ENCODE measurements around the gene PSMD2. TPM values are rescaled to one million over a fixed set of nuclear protein-coding genes. Genes with fewer than 3 reads are reported as not detected.

The PSMD2 gene
- polyA plus RNA-seq, 4 donors = 104 to 149 (median 122) TPM

DNA sequence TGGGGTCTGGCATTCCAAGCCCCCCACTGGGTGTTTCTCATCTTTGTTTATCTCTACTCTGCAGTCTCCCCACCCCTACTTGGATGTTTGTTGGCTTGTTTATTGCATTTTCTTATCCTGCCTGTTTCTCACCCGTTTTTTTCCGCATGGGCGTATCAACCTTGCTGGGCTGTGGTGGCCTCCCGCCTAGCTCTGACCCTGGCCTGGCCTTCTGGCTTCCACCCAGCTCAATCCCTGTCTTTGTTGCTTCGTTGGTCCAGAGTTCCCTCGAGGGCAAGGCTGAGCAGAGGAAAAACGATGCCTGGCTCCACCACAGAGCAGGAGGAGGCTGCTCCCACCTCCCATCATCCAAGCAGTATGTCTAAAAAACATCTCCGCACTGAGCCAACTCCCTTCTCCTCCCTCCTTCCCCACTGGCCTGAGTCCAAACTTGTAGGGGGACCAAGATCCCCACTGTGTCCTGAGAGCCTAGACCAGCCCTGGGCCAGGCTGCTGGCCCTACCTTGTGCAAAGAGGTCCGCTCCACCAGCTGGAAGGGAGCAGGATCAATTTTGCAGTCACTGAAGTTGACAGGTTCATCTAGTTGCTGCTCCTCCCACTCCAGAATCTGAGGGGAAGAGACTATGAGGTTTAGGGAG lies 52.6 kb downstream of the PSMD2 start:
- Histone ChIP-seq H3K27me3 (ENCODE audit: control insufficient read depth in 3 of 3, insufficient read depth in 3 of 3, low read length in 3 of 3) (no peaks in the 10 kb centered on the region), H3K27ac (ENCODE audit: low read depth in 1 of 3, low read length in 2 of 3) (peak overlapping the region; percentile 74 to 92 (median 89)), H3K36me3 (ENCODE audit: control insufficient read depth in 3 of 3, insufficient read depth in 2 of 3, low read depth in 1 of 3, low read length in 3 of 3) (peaks cover 0 to 81% (median 0%) of the 10 kb centered on the region in 3 donors), H3K4me3 (ENCODE audit: low read depth in 1 of 3, low read length in 3 of 3) (no peak overlapping the region), H3K4me1 (ENCODE audit: control insufficient read depth in 3 of 3, insufficient read depth in 2 of 3, low read depth in 1 of 3, low read length in 2 of 3) (peaks cover 4 to 18% (median 8%) of the 10 kb centered on the region in 3 donors), H3K9me3 (ENCODE audit: control insufficient read depth in 2 of 2, insufficient read depth in 1 of 2, low read depth in 1 of 2, low read length in 1 of 2) (no peaks in the 10 kb centered on the region)
- DNase-seq = no peak
- 30 to 45% (median 36%) methylated on average over 9 of the region's 9 CpGs for WGBS, 3 donors
- no peak for FAIRE-seq

GRCh38 chr3:184352149-184352785 lies 53.2 kb downstream of the PSMD2 start:
- Histone ChIP-seq H3K9me3 (ENCODE audit: control insufficient read depth in 2 of 2, insufficient read depth in 1 of 2, low read depth in 1 of 2, low read length in 1 of 2) (no peaks in the 10 kb centered on the region), H3K36me3 (ENCODE audit: control insufficient read depth in 3 of 3, insufficient read depth in 2 of 3, low read depth in 1 of 3, low read length in 3 of 3) (peaks cover 0 to 82% (median 0%) of the 10 kb centered on the region in 3 donors), H3K4me3 (ENCODE audit: low read depth in 1 of 3, low read length in 3 of 3) (peak overlapping the region in 1 of 3 donors; percentile 28), H3K27ac (ENCODE audit: low read depth in 1 of 3, low read length in 2 of 3) (peak overlapping the region; percentile 74 to 92 (median 89)), H3K4me1 (ENCODE audit: control insufficient read depth in 3 of 3, insufficient read depth in 2 of 3, low read depth in 1 of 3, low read length in 2 of 3) (peaks cover 4 to 18% (median 8%) of the 10 kb centered on the region in 3 donors), H3K27me3 (ENCODE audit: control insufficient read depth in 3 of 3, insufficient read depth in 3 of 3, low read length in 3 of 3) (no peaks in the 10 kb centered on the region)
- DNase-seq = peak; percentile 93 to 99
- FAIRE-seq = no peak
- 25 to 61% (median 38%) methylated on average over 15 of the region's 15 CpGs for WGBS, 3 donors

DNA sequence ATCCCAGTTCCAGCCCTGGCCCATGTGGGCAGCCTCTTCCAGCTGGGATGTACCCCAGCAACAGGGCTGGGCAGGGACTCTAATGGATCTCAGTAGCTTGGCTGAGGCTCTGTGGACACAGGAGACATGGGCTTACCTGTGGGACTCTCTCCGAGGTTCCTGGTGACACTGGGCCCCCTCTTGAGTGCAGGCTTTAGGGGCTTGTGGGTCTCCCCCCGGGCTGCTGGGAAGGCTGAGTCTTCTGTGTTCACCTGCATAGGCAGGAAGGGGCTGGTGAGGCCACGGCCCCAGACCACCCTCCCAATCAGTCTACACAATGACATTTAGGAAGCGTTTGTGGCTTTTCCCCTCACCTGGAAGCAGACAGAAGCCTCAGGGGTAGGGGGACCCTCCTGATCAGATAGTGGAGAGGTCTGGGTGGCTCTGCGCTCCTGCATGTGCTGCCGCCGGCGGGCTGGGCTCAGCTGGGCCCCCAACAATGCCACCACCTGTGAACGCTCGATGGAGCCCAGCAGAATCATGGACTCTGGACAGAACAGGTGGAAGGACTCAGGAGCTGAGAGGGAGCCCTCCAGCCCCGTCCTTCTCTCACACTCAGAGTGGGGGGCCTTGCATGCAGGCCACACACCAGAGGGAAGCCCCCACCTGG lies 54.0 kb downstream of the PSMD2 start:
- Histone ChIP-seq H3K27ac (ENCODE audit: low read depth in 1 of 3, low read length in 2 of 3) (peak overlapping the region; percentile 74 to 92 (median 89)), H3K36me3 (ENCODE audit: control insufficient read depth in 3 of 3, insufficient read depth in 2 of 3, low read depth in 1 of 3, low read length in 3 of 3) (peaks cover 0 to 86% (median 2%) of the 10 kb centered on the region in 3 donors), H3K4me3 (ENCODE audit: low read depth in 1 of 3, low read length in 3 of 3) (no peak overlapping the region), H3K4me1 (ENCODE audit: control insufficient read depth in 3 of 3, insufficient read depth in 2 of 3, low read depth in 1 of 3, low read length in 2 of 3) (peaks cover 4 to 18% (median 8%) of the 10 kb centered on the region in 3 donors), H3K9me3 (ENCODE audit: control insufficient read depth in 2 of 2, insufficient read depth in 1 of 2, low read depth in 1 of 2, low read length in 1 of 2) (no peaks in the 10 kb centered on the region), H3K27me3 (ENCODE audit: control insufficient read depth in 3 of 3, insufficient read depth in 3 of 3, low read length in 3 of 3) (no peaks in the 10 kb centered on the region)
- DNase-seq (no peak), FAIRE-seq (no peak)
- 62 to 78% (median 76%) methylated on average over 11 of the region's 11 CpGs for WGBS, 3 donors

DNA sequence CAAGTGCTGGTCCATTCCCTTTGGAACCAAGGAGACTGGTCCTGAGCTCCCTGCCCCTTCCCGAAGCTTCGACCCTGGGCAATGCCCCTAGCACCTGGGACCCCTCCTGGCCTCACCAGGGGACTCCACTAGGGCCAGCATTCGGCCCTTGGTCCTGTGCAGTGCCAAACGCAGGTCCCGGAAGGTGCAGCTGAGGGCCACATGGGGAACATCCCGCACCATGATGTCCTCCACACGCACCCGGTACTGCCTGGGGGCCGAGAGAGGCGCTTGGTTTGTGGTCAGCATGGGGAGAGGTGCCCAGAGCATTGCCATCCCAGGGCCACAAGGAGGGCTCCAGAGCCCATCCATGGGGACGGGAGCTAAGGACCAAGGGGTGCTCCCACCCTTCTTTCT lies 54.5 kb downstream of the PSMD2 start:
- FAIRE-seq (no peak), DNase-seq (no peak)
- no peaks in the 10 kb centered on the region for H3K9me3 ChIP-seq (ENCODE audit: control insufficient read depth in 2 of 2, insufficient read depth in 1 of 2, low read depth in 1 of 2, low read length in 1 of 2)
- no peaks in the 10 kb centered on the region for H3K27me3 ChIP-seq (ENCODE audit: control insufficient read depth in 3 of 3, insufficient read depth in 3 of 3, low read length in 3 of 3)
- no peak overlapping the region for H3K27ac ChIP-seq (ENCODE audit: low read depth in 1 of 3, low read length in 2 of 3)
- peaks cover 4 to 18% (median 8%) of the 10 kb centered on the region in 3 donors for H3K4me1 ChIP-seq (ENCODE audit: control insufficient read depth in 3 of 3, insufficient read depth in 2 of 3, low read depth in 1 of 3, low read length in 2 of 3)
- 94 to 95% (median 94%) methylated on average over 11 of the region's 11 CpGs for WGBS, 3 donors
- H3K36me3 ChIP-seq (ENCODE audit: control insufficient read depth in 3 of 3, insufficient read depth in 2 of 3, low read depth in 1 of 3, low read length in 3 of 3) = peaks cover 0 to 89% (median 2%) of the 10 kb centered on the region in 3 donors
- no peak overlapping the region for H3K4me3 ChIP-seq (ENCODE audit: low read depth in 1 of 3, low read length in 3 of 3)

DNA sequence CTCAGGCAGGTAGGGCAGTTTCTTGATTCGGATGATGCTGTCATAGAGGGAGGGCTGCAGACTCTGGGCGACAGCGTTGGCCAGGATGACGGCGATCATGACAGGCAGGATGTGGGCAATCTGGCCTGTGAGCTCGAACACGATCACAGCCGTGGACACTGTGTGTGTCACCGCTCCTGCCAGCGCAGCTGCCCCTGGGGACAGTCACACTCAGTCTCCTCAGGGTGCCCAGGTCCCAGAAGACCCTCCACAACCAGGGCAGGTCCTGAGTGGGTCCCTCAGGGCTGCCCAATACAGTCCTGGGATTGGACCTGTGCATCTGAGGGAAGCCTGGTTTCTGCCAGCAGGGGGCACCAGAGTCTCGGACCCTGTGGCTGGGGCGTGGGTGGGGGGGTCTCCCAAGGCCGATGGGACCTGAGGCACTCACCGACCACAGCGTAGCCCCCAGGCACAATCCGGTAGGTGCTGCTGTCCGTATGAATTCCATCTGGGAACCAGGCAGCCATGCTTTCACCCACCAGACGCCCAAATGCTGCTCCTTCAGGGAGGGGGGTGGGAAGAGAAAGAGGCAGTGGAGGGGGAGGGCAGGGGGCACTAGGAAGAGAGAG lies 55.2 kb downstream of the PSMD2 start:
- FAIRE-seq (no peak), DNase-seq (peak; percentile 38 to 67)
- Histone ChIP-seq H3K36me3 (ENCODE audit: control insufficient read depth in 3 of 3, insufficient read depth in 2 of 3, low read depth in 1 of 3, low read length in 3 of 3) (peaks cover 0 to 89% (median 2%) of the 10 kb centered on the region in 3 donors), H3K27ac (ENCODE audit: low read depth in 1 of 3, low read length in 2 of 3) (no peak overlapping the region), H3K4me3 (ENCODE audit: low read depth in 1 of 3, low read length in 3 of 3) (no peak overlapping the region), H3K27me3 (ENCODE audit: control insufficient read depth in 3 of 3, insufficient read depth in 3 of 3, low read length in 3 of 3) (no peaks in the 10 kb centered on the region), H3K4me1 (ENCODE audit: control insufficient read depth in 3 of 3, insufficient read depth in 2 of 3, low read depth in 1 of 3, low read length in 2 of 3) (peaks cover 4 to 18% (median 8%) of the 10 kb centered on the region in 3 donors), H3K9me3 (ENCODE audit: control insufficient read depth in 2 of 2, insufficient read depth in 1 of 2, low read depth in 1 of 2, low read length in 1 of 2) (no peaks in the 10 kb centered on the region)
- WGBS, 3 donors = 38 to 57% (median 53%) methylated on average over 18 of the region's 18 CpGs

- H3K27me3 ChIP-seq (ENCODE audit: control insufficient read depth in 3 of 3, insufficient read depth in 3 of 3, low read length in 3 of 3) = no peaks in the 10 kb centered on the region
- no peak for DNase-seq
- peaks cover 4 to 20% (median 8%) of the 10 kb centered on the region in 3 donors for H3K4me1 ChIP-seq (ENCODE audit: control insufficient read depth in 3 of 3, insufficient read depth in 2 of 3, low read depth in 1 of 3, low read length in 2 of 3)
- FAIRE-seq = no peak
- no peaks in the 10 kb centered on the region for H3K9me3 ChIP-seq (ENCODE audit: control insufficient read depth in 2 of 2, insufficient read depth in 1 of 2, low read depth in 1 of 2, low read length in 1 of 2)
- WGBS, 3 donors = 76 to 80% (median 78%) methylated on average over 8 of the region's 8 CpGs
- no peak overlapping the region for H3K27ac ChIP-seq (ENCODE audit: low read depth in 1 of 3, low read length in 2 of 3)
- H3K4me3 ChIP-seq (ENCODE audit: low read depth in 1 of 3, low read length in 3 of 3) = no peak overlapping the region
- peaks cover 0 to 90% (median 2%) of the 10 kb centered on the region in 3 donors for H3K36me3 ChIP-seq (ENCODE audit: control insufficient read depth in 3 of 3, insufficient read depth in 2 of 3, low read depth in 1 of 3, low read length in 3 of 3)
Measured at GRCh38 chr3:184354754-184355153, 55.7 kb downstream of the PSMD2 start.

DNA sequence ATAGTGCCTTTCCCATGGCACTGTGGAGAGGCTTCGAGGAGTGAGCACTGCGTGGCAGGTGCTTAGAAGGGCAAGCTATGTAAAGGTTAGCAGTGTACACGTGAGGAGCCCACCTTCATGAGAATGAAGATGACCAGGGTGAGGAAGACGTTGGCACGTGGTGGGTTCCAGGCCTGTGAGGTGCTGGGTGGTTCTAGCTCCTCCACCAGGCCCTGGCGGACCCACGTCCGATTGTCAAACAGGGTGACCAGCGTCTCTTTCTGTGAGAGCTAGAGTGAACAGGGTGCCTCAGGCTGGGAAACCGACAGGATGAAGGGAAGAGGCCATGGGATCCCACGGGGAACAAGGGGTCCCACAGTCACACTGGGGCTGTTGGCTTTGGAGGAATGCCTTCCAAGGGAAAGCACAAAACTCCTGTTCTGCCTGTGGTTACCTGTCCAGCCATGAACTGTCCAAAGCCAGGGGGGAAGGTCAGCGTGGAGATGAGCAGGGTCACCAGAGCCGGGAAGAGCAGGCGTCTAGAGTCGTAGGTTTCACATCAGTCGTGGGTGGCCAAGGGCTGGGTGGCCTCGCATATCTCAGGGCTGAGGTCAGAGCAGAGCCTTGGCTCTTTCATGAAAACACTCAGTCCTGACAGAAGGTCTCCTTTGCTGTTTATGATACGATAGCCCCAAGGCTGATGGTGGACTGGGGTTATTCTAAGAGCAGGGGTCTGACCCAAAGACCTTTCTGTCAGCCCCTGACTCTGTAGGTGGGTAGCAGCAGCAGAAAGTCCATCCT lies 56.4 kb downstream of the PSMD2 start:
- no peaks in the 10 kb centered on the region for H3K27me3 ChIP-seq (ENCODE audit: control insufficient read depth in 3 of 3, insufficient read depth in 3 of 3, low read length in 3 of 3)
- H3K27ac ChIP-seq (ENCODE audit: low read depth in 1 of 3, low read length in 2 of 3) = no peak overlapping the region
- no peak for DNase-seq
- H3K4me3 ChIP-seq (ENCODE audit: low read depth in 1 of 3, low read length in 3 of 3) = no peak overlapping the region
- no peak for FAIRE-seq
- H3K9me3 ChIP-seq (ENCODE audit: control insufficient read depth in 2 of 2, insufficient read depth in 1 of 2, low read depth in 1 of 2, low read length in 1 of 2) = no peaks in the 10 kb centered on the region
- peaks cover 0 to 86% (median 2%) of the 10 kb centered on the region in 3 donors for H3K36me3 ChIP-seq (ENCODE audit: control insufficient read depth in 3 of 3, insufficient read depth in 2 of 3, low read depth in 1 of 3, low read length in 3 of 3)
- H3K4me1 ChIP-seq (ENCODE audit: control insufficient read depth in 3 of 3, insufficient read depth in 2 of 3, low read depth in 1 of 3, low read length in 2 of 3) = peaks cover 4 to 26% (median 8%) of the 10 kb centered on the region in 3 donors
- 81 to 85% (median 82%) methylated on average over 18 of the region's 18 CpGs for WGBS, 3 donors

Data from small intestine (tissue), 7 donors.